Suprapubic skin (tissue), 3 donors: Measurements from ENCODE around the gene HMGCR.

Source experiments
- EP300 ChIP-seq: sonication (generic); formaldehyde crosslinking; IDR thresholded peaks from one replicate; pipeline ENCODE4 v1.6.1; 2017; ENCODE audit warnings: antibody characterized with exemption
- TF ChIP-seq, protein P1 (sequence below), 2 donors: fragments of 200-600 bp in 1 of 2; fragments of 450-650 bp in 1 of 2; sonication (generic) in 1 of 2; IDR thresholded peaks; one replicate each; pipeline ENCODE4 v1.5.1; 2016 to 2019; ENCODE audit warnings: antibody characterized with exemption in 2 of 2, mild to moderate bottlenecking in 1 of 2, moderate library complexity in 1 of 2

DNA sequence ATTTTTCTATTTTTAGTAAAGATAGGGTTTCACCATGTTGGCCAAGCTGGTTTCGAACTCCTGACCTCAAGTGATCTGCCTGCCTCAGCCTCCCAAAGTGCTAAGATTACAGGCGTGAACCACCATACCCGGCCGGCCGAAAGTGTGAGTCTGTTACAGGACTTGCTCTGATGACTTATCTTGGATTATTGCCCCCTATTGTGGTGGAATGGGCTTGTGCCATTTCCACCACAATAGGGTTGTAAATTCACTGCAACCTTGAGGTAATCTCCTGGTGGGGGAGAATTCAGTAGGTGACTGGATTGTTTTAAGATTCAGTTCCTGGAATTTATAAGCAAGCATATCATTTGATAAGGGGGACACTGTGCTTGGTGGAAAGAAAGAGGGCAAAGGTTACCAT, 15.0 kb upstream of the HMGCR start:
- TF ChIP-seq EP300: no peak
- TF ChIP-seq, protein P1, sequence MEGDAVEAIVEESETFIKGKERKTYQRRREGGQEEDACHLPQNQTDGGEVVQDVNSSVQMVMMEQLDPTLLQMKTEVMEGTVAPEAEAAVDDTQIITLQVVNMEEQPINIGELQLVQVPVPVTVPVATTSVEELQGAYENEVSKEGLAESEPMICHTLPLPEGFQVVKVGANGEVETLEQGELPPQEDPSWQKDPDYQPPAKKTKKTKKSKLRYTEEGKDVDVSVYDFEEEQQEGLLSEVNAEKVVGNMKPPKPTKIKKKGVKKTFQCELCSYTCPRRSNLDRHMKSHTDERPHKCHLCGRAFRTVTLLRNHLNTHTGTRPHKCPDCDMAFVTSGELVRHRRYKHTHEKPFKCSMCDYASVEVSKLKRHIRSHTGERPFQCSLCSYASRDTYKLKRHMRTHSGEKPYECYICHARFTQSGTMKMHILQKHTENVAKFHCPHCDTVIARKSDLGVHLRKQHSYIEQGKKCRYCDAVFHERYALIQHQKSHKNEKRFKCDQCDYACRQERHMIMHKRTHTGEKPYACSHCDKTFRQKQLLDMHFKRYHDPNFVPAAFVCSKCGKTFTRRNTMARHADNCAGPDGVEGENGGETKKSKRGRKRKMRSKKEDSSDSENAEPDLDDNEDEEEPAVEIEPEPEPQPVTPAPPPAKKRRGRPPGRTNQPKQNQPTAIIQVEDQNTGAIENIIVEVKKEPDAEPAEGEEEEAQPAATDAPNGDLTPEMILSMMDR (IDR thresholded peaks at IDR 0.05): no peak
